Activated CD4-positive, alpha-beta memory T cell treated with anti-CD3 and anti-CD28 coated beads, Interleukin-2, amount 10 ng/mL, durations not matched to agents 7 days and 5 days (primary cell): ENCODE results near the gene HES6. TPM values are rescaled to one million over a fixed set of nuclear protein-coding genes. Genes with fewer than 3 reads are reported as not detected.

Experiments used
- total RNA-seq, 2 experiments: library from RNA; stranded (reverse); gene quantifications; one replicate each; pipeline ENCODE4 v1.2.3, GENCODE V29; 2021

The HES6 gene
- total RNA-seq, 2 experiments from 2014 or later: 2.7 to 3.7 TPM

Other genes with a start within 250 kb of the HES6 start
- gene SCLY, start 179.0 kb downstream of the HES6 start, total RNA-seq: 10 to 100 TPM; 22.0 to 22.6 TPM
- gene ESPNL, start 139.7 kb downstream of the HES6 start, total RNA-seq: under 1 TPM; 0.05 to 0.18 TPM
- gene KLHL30, start 101.4 kb downstream of the HES6 start, total RNA-seq: not detected
- not detected for gene ERFE, start 81.1 kb downstream of the HES6 start, total RNA-seq
- 10 to 100 TPM; 50.8 to 54.3 TPM for gene ILKAP, start 36.3 kb downstream of the HES6 start, total RNA-seq
- gene PER2, start 48.6 kb upstream of the HES6 start, total RNA-seq: 1 to 10 TPM; 8.7 to 9.2 TPM
- 1 to 10 TPM; 5.4 to 7.0 TPM for gene TRAF3IP1, start 80.5 kb upstream of the HES6 start, total RNA-seq
- gene ASB1, start 186.9 kb upstream of the HES6 start, total RNA-seq: 10 to 100 TPM; 27.9 to 31.3 TPM